Trophoblast cell (in vitro differentiated cells and primary cell): ENCODE data around the gene EMC6.

Experiments
- DNase-seq, 2 donors: peaks; one replicate each; pipeline ENCODE4 v3.0.0-alpha.2; 2016
- H2AFZ ChIP-seq: 2 replicates; pipeline ENCODE4 v1.6.1; 2013; ENCODE audit warnings: low read length, moderate library complexity, mild to moderate bottlenecking; ENCODE audit not compliant: insufficient read depth, poor library complexity
- H2AK5ac ChIP-seq: 2 replicates; pipeline ENCODE4 v1.6.1; 2013; ENCODE audit warnings: mild to moderate bottlenecking, low read length
- H2BK120ac ChIP-seq: 2 replicates; pipeline ENCODE4 v1.6.1; 2013; ENCODE audit warnings: low read length, mild to moderate bottlenecking, moderate library complexity; ENCODE audit not compliant: insufficient read depth, poor library complexity
- H2BK12ac ChIP-seq: 2 replicates; pipeline ENCODE4 v1.6.1; 2013; ENCODE audit warnings: mild to moderate bottlenecking, low read length, moderate library complexity
- H2BK5ac ChIP-seq: 2 replicates; pipeline ENCODE4 v1.6.1; 2013; ENCODE audit warnings: low read length, low read depth, moderate library complexity, mild to moderate bottlenecking; ENCODE audit not compliant: poor library complexity
- H3K14ac ChIP-seq: 2 replicates; pipeline ENCODE4 v1.6.1; 2013; ENCODE audit warnings: mild to moderate bottlenecking, low read length
- H3K18ac ChIP-seq: 2 replicates; pipeline ENCODE4 v1.6.1; 2013; ENCODE audit warnings: mild to moderate bottlenecking, low read length
- H3K23ac ChIP-seq: 2 replicates; pipeline ENCODE4 v1.6.1; 2013; ENCODE audit warnings: low read length
- H3K27ac ChIP-seq: 2 replicates; pipeline ENCODE4 v1.5.1; 2013; ENCODE audit warnings: low read depth, mild to moderate bottlenecking, inconsistent platforms, low read length, moderate library complexity
- H3K27me3 ChIP-seq: 2 replicates; pipeline ENCODE4 v1.6.1; 2013; ENCODE audit warnings: inconsistent platforms, mild to moderate bottlenecking, low read length, moderate library complexity; ENCODE audit not compliant: insufficient read depth
- H3K36me3 ChIP-seq, 2 experiments: 1 replicate in 1 of 2; 2 replicates in 1 of 2; pipeline ENCODE4 v1.6.1; 2013; ENCODE audit warnings: low read length in 2 of 2, mild to moderate bottlenecking in 2 of 2, moderate library complexity in 1 of 2; ENCODE audit not compliant: insufficient read depth in 2 of 2, control insufficient read depth in 1 of 2
- H3K4ac ChIP-seq: 2 replicates; pipeline ENCODE4 v1.6.1; 2013; ENCODE audit warnings: low read depth, mild to moderate bottlenecking, low read length, moderate library complexity
- H3K4me1 ChIP-seq, 2 experiments: 1 replicate in 1 of 2; 2 replicates in 1 of 2; pipeline ENCODE4 v1.6.1; 2013; ENCODE audit warnings: low read length in 2 of 2, mild to moderate bottlenecking in 2 of 2, moderate library complexity in 1 of 2; ENCODE audit not compliant: insufficient read depth in 2 of 2, control insufficient read depth in 1 of 2
- H3K4me2 ChIP-seq: 2 replicates; pipeline ENCODE4 v1.6.1; 2013; ENCODE audit warnings: inconsistent platforms, mild to moderate bottlenecking, low read length, moderate library complexity
- H3K4me3 ChIP-seq: 2 replicates; pipeline ENCODE4 v1.5.1; 2013; ENCODE audit warnings: mild to moderate bottlenecking, low read depth, low read length, inconsistent platforms
- H3K79me1 ChIP-seq: one replicate; pipeline ENCODE4 v1.6.1; 2013; ENCODE audit warnings: low read length
- H3K79me2 ChIP-seq: 2 replicates; pipeline ENCODE4 v1.6.1; 2013; ENCODE audit warnings: low read length, mild to moderate bottlenecking; ENCODE audit not compliant: control insufficient read depth, insufficient read depth, poor library complexity
- H3K9ac ChIP-seq: 2 replicates; pipeline ENCODE4 v1.6.1; 2013; ENCODE audit warnings: mild to moderate bottlenecking, low read length
- H3K9me3 ChIP-seq: 2 replicates; pipeline ENCODE4 v1.6.1; 2013; ENCODE audit warnings: low read depth, mild to moderate bottlenecking, control low read depth, inconsistent platforms, low read length; ENCODE audit not compliant: insufficient read depth
- H4K12ac ChIP-seq: 2 replicates; pipeline ENCODE4 v1.6.1; 2013; ENCODE audit warnings: low read depth, mild to moderate bottlenecking, low read length, moderate library complexity
- H4K8ac ChIP-seq: 2 replicates; pipeline ENCODE4 v1.6.1; 2013; ENCODE audit warnings: low read depth, mild to moderate bottlenecking, low read length, moderate library complexity
- H4K91ac ChIP-seq: one replicate; pipeline ENCODE4 v1.6.1; 2013; ENCODE audit warnings: low read depth, mild to moderate bottlenecking, low read length, moderate library complexity
- WGBS: extraction: QIAGEN DNeasy Blood & Tissue Kit; methylation state at CpG from one replicate; pipeline ENCODE4 v1.1.7; 2013; ENCODE audit warnings: missing lambda C conversion rate; ENCODE audit not compliant: insufficient read length, insufficient coverage; ENCODE audit errors: extremely low coverage; 5-methylcytosine and 5-hydroxymethylcytosine counted together

The EMC6 gene

GRCh38 chr17:3693141-3693540 lies 24.5 kb downstream of the EMC6 start:
- Histone ChIP-seq H3K14ac (no peak overlapping the region), H3K4me3 (no peak overlapping the region), H3K4ac (no peak overlapping the region), H2BK120ac (no peak overlapping the region), H3K9me3 (peaks cover 12% of the 10 kb centered on the region), H2AFZ (no peak overlapping the region), H3K27me3 (peaks cover 32% of the 10 kb centered on the region), H2BK12ac (no peak overlapping the region), H3K36me3 (no peaks in the 10 kb centered on the region), H3K23ac (no peak overlapping the region), H4K91ac (no peak overlapping the region), H4K12ac (no peak overlapping the region), H3K4me2 (no peak overlapping the region), H3K27ac (no peak overlapping the region), H3K79me1 (no peaks in the 10 kb centered on the region), H2AK5ac (no peak overlapping the region), H3K4me1 (peaks cover 0 to 8% of the 10 kb centered on the region in 2 experiments), H4K8ac (no peak overlapping the region), H3K9ac (no peak overlapping the region), H3K79me2 (no peaks in the 10 kb centered on the region), H3K18ac (no peak overlapping the region), H2BK5ac (no peak overlapping the region)
- no peak for DNase-seq
- WGBS, result no CpG with 5 or more reads among the region's 4 CpGs

- no peaks in the 10 kb centered on the region for H3K79me1 ChIP-seq
- no peak overlapping the region for H2AK5ac ChIP-seq
- H2AFZ ChIP-seq, result no peak overlapping the region
- H4K8ac ChIP-seq, result no peak overlapping the region
- H3K9ac ChIP-seq, result no peak overlapping the region
- no peak overlapping the region for H2BK12ac ChIP-seq
- H3K14ac ChIP-seq, result no peak overlapping the region
- H3K23ac ChIP-seq, result no peak overlapping the region
- H3K79me2 ChIP-seq, result no peaks in the 10 kb centered on the region
- H4K91ac ChIP-seq, result no peak overlapping the region
- H3K9me3 ChIP-seq, result peaks cover 16% of the 10 kb centered on the region
- no peaks in the 10 kb centered on the region for H3K36me3 ChIP-seq
- no peak overlapping the region for H3K4me2 ChIP-seq
- WGBS, result no CpG with 5 or more reads among the region's 9 CpGs
- H3K4me3 ChIP-seq, result no peak overlapping the region
- no peak overlapping the region for H2BK5ac ChIP-seq
- no peak overlapping the region for H3K18ac ChIP-seq
- H4K12ac ChIP-seq, result no peak overlapping the region
- peaks cover 0 to 8% of the 10 kb centered on the region in 2 experiments for H3K4me1 ChIP-seq
- H3K27me3 ChIP-seq, result peaks cover 34% of the 10 kb centered on the region
- DNase-seq, result no peak
- no peak overlapping the region for H2BK120ac ChIP-seq
- H3K27ac ChIP-seq, result no peak overlapping the region
- no peak overlapping the region for H3K4ac ChIP-seq
Measured at GRCh38 chr17:3693829-3694231, 25.2 kb downstream of the EMC6 start.

GRCh38 chr17:3695129-3695722 lies 26.6 kb downstream of the EMC6 start:
- DNase-seq, result no peak
- Histone ChIP-seq H4K8ac (no peak overlapping the region), H3K4me1 (peaks cover 0 to 8% of the 10 kb centered on the region in 2 experiments), H2AFZ (no peak overlapping the region), H3K18ac (no peak overlapping the region), H2BK12ac (no peak overlapping the region), H3K4me3 (no peak overlapping the region), H3K9ac (no peak overlapping the region), H3K23ac (no peak overlapping the region), H3K27ac (no peak overlapping the region), H3K4me2 (peak overlapping the region; percentile 79), H3K79me2 (no peaks in the 10 kb centered on the region), H3K9me3 (peaks cover 14% of the 10 kb centered on the region), H3K27me3 (peaks cover 34% of the 10 kb centered on the region), H3K4ac (no peak overlapping the region), H2BK120ac (no peak overlapping the region), H2BK5ac (no peak overlapping the region), H3K14ac (no peak overlapping the region), H2AK5ac (no peak overlapping the region), H4K12ac (no peak overlapping the region), H3K79me1 (no peaks in the 10 kb centered on the region), H3K36me3 (no peaks in the 10 kb centered on the region), H4K91ac (no peak overlapping the region)
- no CpG with 5 or more reads among the region's 17 CpGs for whole genome bisulfite sequencing

DNA sequence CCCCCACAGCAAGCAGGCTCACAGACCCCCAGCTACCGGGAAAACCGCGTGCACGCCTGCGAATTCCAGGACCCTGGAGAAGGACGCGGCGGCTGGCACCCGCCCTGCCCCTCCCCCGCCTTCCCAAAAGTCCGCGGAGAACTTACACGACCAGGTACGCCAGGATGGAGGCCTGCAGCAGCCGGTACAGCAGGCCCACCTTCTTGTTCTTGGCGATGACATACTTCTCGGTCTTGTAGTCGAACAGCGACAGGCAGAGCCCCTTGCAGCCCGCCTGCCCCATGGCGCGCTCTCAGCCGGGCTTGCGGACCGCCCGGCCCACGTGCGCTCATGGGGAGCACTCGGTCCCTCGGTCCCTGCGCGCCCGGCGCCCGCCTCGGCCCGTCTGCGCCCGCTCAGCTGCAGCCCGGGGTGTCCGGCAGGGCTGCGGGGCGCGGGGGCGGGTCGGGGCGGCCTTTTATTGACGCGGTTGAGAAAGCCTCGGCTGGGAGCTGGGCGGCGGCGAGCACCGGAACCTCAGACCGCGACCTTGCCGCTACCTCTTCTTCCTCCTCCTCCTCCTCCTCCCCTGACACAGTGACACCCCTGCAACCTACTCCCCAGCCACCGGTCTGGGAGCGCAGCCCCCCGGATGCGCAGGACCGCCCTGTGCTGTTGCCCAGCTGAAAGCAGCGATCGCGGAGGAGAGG lies 27.3 kb downstream of the EMC6 start, which contains the start of gene P2RX5:
P2RX5 (minus strand) TSS at position 433 of the 689 bp plus-strand sequence; CDS start at position 283, 150 bp downstream.
- WGBS, result no CpG with 5 or more reads among the region's 65 CpGs
- no peak within 1 kb of the TSS for H3K18ac ChIP-seq
- H3K4me3 ChIP-seq, result peak within 1 kb of the TSS; percentile 47
- no peak for DNase-seq
- H2AK5ac ChIP-seq, result no peak within 1 kb of the TSS
- H2BK5ac ChIP-seq, result no peak within 1 kb of the TSS
- no peak within 1 kb of the TSS for H3K23ac ChIP-seq
- H4K8ac ChIP-seq, result no peak within 1 kb of the TSS
- H3K14ac ChIP-seq, result no peak within 1 kb of the TSS
- no peak within 1 kb of the TSS for H2BK12ac ChIP-seq
- peaks cover 0 to 8% of the 10 kb centered on the region in 2 experiments for H3K4me1 ChIP-seq
- no peaks in the 10 kb centered on the region for H3K36me3 ChIP-seq
- H3K4me2 ChIP-seq, result peak within 1 kb of the TSS; percentile 79
- H3K9me3 ChIP-seq, result peaks cover 14% of the 10 kb centered on the region
- no peak within 1 kb of the TSS for H3K9ac ChIP-seq
- no peaks in the 10 kb centered on the region for H3K79me2 ChIP-seq
- no peak within 1 kb of the TSS for H4K91ac ChIP-seq
- H4K12ac ChIP-seq, result no peak within 1 kb of the TSS
- peaks cover 34% of the 10 kb centered on the region for H3K27me3 ChIP-seq
- H2AFZ ChIP-seq, result no peak within 1 kb of the TSS
- H3K4ac ChIP-seq, result no peak within 1 kb of the TSS
- H2BK120ac ChIP-seq, result no peak within 1 kb of the TSS
- H3K27ac ChIP-seq, result no peak within 1 kb of the TSS
- no peaks in the 10 kb centered on the region for H3K79me1 ChIP-seq
